Type B pancreatic cell (in vitro differentiated cells): ENCODE data around the gene RASSF5. TPM values are rescaled to one million over a fixed set of nuclear protein-coding genes. Genes with fewer than 3 reads are reported as not detected.

Experiments
- DNase-seq: peaks from one replicate; pipeline ENCODE4 v3.0.0; 2021; ENCODE audit warnings: mixed read lengths; ENCODE audit not compliant: unreplicated experiment; ENCODE audit errors: extremely low spot score
- H3K27ac Mint-ChIP-seq: 2 replicates; pipeline ENCODE4 v1.8.0; 2021; ENCODE audit warnings: mild to moderate bottlenecking, mixed read lengths
- H3K27me3 Mint-ChIP-seq: 2 replicates; pipeline ENCODE4 v1.8.0; 2021; ENCODE audit warnings: mixed read lengths
- H3K36me3 Mint-ChIP-seq: 2 replicates; pipeline ENCODE4 v1.8.0; 2021; ENCODE audit warnings: mixed read lengths
- H3K4me1 Mint-ChIP-seq: one replicate; pipeline ENCODE4 v1.8.0; 2021; ENCODE audit warnings: mixed read lengths; ENCODE audit not compliant: unreplicated experiment
- H3K4me3 Mint-ChIP-seq: 2 replicates; pipeline ENCODE4 v1.8.0; 2021; ENCODE audit warnings: mild to moderate bottlenecking, mixed read lengths
- H3K9me3 Mint-ChIP-seq: 2 replicates; pipeline ENCODE4 v1.8.0; 2021; ENCODE audit warnings: mixed read lengths
- CTCF ChIP-seq: fragments of 200-600 bp; sonication (generic); conservative IDR thresholded peaks from 2 replicates; pipeline ENCODE4 v1.5.0; 2021; ENCODE audit warnings: antibody characterized with exemption, mild to moderate bottlenecking
- total RNA-seq: library from RNA; stranded (reverse); gene quantifications from 2 replicates; pipeline ENCODE4 v1.2.1, GENCODE V29; 2021; ENCODE audit warnings: low replicate concordance

RASSF5 gene
- total RNA-seq, 1 donor from 2014 or later: 3.8 TPM

- no peaks in the 10 kb centered on the region for H3K36me3 Mint-ChIP-seq
- TF ChIP-seq CTCF: no peak
- DNase-seq: no peak
- H3K27me3 Mint-ChIP-seq: peaks cover 51% of the 10 kb centered on the region
- no peak overlapping the region for H3K4me3 Mint-ChIP-seq
- no peak overlapping the region for H3K27ac Mint-ChIP-seq
- no peaks in the 10 kb centered on the region for H3K9me3 Mint-ChIP-seq
- peaks cover 28% of the 10 kb centered on the region for H3K4me1 Mint-ChIP-seq
These were observed 47.6 kb downstream of the RASSF5 start for GRCh38 chr1:206554701-206555472.

- TF ChIP-seq CTCF: no peak
- Mint-ChIP-seq H3K27ac (no peak overlapping the region), H3K4me3 (peak overlapping the region; percentile 54), H3K36me3 (no peaks in the 10 kb centered on the region), H3K27me3 (peaks cover 49% of the 10 kb centered on the region), H3K9me3 (no peaks in the 10 kb centered on the region), H3K4me1 (peaks cover 34% of the 10 kb centered on the region)
- no peak for DNase-seq
These were observed 48.2 kb downstream of the RASSF5 start for GRCh38 chr1:206555473-206555935.

- H3K27ac Mint-ChIP-seq: peak overlapping the region; percentile 3
- H3K9me3 Mint-ChIP-seq: no peaks in the 10 kb centered on the region
- H3K36me3 Mint-ChIP-seq: no peaks in the 10 kb centered on the region
- no peak for DNase-seq
- no peak for TF ChIP-seq CTCF
- peaks cover 49% of the 10 kb centered on the region for H3K27me3 Mint-ChIP-seq
- H3K4me1 Mint-ChIP-seq: peaks cover 34% of the 10 kb centered on the region
- peak overlapping the region; percentile 73 for H3K4me3 Mint-ChIP-seq
These were observed 48.9 kb downstream of the RASSF5 start for GRCh38 chr1:206556047-206556749.

- H3K4me1 Mint-ChIP-seq: peaks cover 34% of the 10 kb centered on the region
- no peaks in the 10 kb centered on the region for H3K9me3 Mint-ChIP-seq
- peaks cover 49% of the 10 kb centered on the region for H3K27me3 Mint-ChIP-seq
- peak overlapping the region; percentile 81 for H3K4me3 Mint-ChIP-seq
- no peaks in the 10 kb centered on the region for H3K36me3 Mint-ChIP-seq
- peak; percentile 79 for DNase-seq
- H3K27ac Mint-ChIP-seq: peak overlapping the region; percentile 3
- no peak for TF ChIP-seq CTCF
These were observed 49.7 kb downstream of the RASSF5 start for GRCh38 chr1:206556750-206557635.
